Suprapubic skin (tissue), 4 donors: Measurements from ENCODE around the gene TLE1.

Source experiments
- POLR2A ChIP-seq, 2 donors: fragments of 450-650 bp; IDR thresholded peaks; one replicate each; pipeline ENCODE4 v1.6.1; 2017; ENCODE audit warnings: antibody characterized with exemption in 2 of 2, mild to moderate bottlenecking in 2 of 2, moderate library complexity in 2 of 2
- POLR2AphosphoS5 ChIP-seq, 3 donors: sonication (generic); formaldehyde crosslinking; IDR thresholded peaks; one replicate each; pipeline ENCODE4 v1.6.1; 2017; ENCODE audit warnings: antibody characterized with exemption in 3 of 3
- TF ChIP-seq, protein P1 (sequence below), 2 donors: fragments of 200-600 bp in 1 of 2; fragments of 450-650 bp in 1 of 2; sonication (generic) in 1 of 2; IDR thresholded peaks; one replicate each; pipeline ENCODE4 v1.5.1; 2016 to 2019; ENCODE audit warnings: antibody characterized with exemption in 2 of 2, mild to moderate bottlenecking in 1 of 2, moderate library complexity in 1 of 2

DNA sequence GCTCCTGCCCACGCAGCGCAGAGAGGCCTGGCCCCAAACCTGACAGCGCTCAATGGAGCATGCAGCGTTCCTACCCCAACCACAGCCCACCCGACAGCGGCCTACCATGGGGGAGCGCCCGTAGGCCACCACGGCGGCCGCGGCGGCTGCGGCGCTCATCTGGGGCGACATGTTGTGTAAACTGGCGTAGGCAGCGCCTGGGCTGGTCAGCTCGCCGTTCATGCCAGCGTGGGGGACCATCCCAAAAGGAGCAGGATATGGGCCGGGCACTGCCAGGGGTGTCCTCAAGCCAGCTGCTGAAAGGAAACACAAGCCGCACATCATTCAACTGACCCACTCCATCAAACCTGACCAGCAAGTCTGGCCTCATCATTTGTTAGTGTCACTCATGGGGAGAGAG, 77.7 kb downstream of the TLE1 start:
- TF ChIP-seq, protein P1, sequence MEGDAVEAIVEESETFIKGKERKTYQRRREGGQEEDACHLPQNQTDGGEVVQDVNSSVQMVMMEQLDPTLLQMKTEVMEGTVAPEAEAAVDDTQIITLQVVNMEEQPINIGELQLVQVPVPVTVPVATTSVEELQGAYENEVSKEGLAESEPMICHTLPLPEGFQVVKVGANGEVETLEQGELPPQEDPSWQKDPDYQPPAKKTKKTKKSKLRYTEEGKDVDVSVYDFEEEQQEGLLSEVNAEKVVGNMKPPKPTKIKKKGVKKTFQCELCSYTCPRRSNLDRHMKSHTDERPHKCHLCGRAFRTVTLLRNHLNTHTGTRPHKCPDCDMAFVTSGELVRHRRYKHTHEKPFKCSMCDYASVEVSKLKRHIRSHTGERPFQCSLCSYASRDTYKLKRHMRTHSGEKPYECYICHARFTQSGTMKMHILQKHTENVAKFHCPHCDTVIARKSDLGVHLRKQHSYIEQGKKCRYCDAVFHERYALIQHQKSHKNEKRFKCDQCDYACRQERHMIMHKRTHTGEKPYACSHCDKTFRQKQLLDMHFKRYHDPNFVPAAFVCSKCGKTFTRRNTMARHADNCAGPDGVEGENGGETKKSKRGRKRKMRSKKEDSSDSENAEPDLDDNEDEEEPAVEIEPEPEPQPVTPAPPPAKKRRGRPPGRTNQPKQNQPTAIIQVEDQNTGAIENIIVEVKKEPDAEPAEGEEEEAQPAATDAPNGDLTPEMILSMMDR (IDR thresholded peaks at IDR 0.05), result no peak
- no peak for TF ChIP-seq POLR2AphosphoS5 (IDR thresholded peaks at IDR 0.05)
- no peak for TF ChIP-seq POLR2A (IDR thresholded peaks at IDR 0.05)
